SK-N-SH (cell line): ENCODE results near the gene PRPSAP2.

ENCODE experiments used
- CTCF ChIP-seq: fragments of 200-600 bp; sonication (generic); IDR thresholded peaks from 2 replicates; pipeline ENCODE4 v1.6.1; 2017; ENCODE audit warnings: antibody characterized with exemption, mild to moderate bottlenecking, moderate library complexity
- EP300 ChIP-seq, 2 experiments: IDR thresholded peaks; 2 replicates each; pipeline versions ENCODE4 v1.4.0 to v1.6.1; 2012; ENCODE audit warnings: borderline replicate concordance in 1 of 2, low read depth in 1 of 2, low read length in 1 of 2
- FOXJ3 ChIP-seq: sonication (generic); formaldehyde crosslinking; IDR thresholded peaks from 2 replicates; pipeline ENCODE4 v1.5.1; 2020; ENCODE audit warnings: mild to moderate bottlenecking, missing genetic modification reagents
- POLR2AphosphoS5 ChIP-seq: IDR thresholded peaks from 2 replicates; pipeline ENCODE4 v1.6.1; 2012; ENCODE audit warnings: low read depth, low read length
- RXRA ChIP-seq: IDR thresholded peaks from 2 replicates; pipeline ENCODE4 v1.4.0; 2012; ENCODE audit warnings: low read depth, mild to moderate bottlenecking, borderline replicate concordance
- SIN3A ChIP-seq: IDR thresholded peaks from 2 replicates; pipeline ENCODE4 v1.6.1; 2012; ENCODE audit warnings: low read depth, mild to moderate bottlenecking, low read length, moderate library complexity, borderline replicate concordance

GRCh38 chr17:18960803-18961511 is 103.0 kb downstream of the PRPSAP2 start:
- TF ChIP-seq CTCF (peak; percentile 94), SIN3A (no peak), RXRA (no peak), FOXJ3 (CRISPR knock-in tag) (no peak), POLR2AphosphoS5 (no peak), EP300 (IDR thresholded peaks at IDR 0.05; ENCODE audit: borderline replicate concordance in 1 of 2, low read depth in 1 of 2, low read length in 1 of 2) (no peak)
